RPMI7951 (cell line): ENCODE data around the gene SLAMF7. TPM values are rescaled to one million over a fixed set of nuclear protein-coding genes. Genes with fewer than 3 reads are reported as not detected.

Experiments
- DNase-seq: peaks from one replicate; pipeline ENCODE4 v3.0.0-alpha.2; 2012; ENCODE audit warnings: low read depth
- total RNA-seq: library from RNA; depleted of rRNA; stranded (reverse); fragments of >200 nt; shearing (Covaris generic); gene quantifications from 2 replicates; pipeline ENCODE4 v1.2.3, GENCODE V29; 2014; rRNA removed

Gene SLAMF7
- total RNA-seq, 1 experiment from 2014 or later: not detected

- no peak for DNase-seq
Measured at GRCh38 chr1:160800645-160801408, 61.8 kb downstream of the SLAMF7 start.

- DNase-seq: no peak
Measured at GRCh38 chr1:160801836-160802580, 63.0 kb downstream of the SLAMF7 start.

Other genes with a start within 250 kb of the SLAMF7 start
- gene SLAMF6, start 216.0 kb upstream of the SLAMF7 start, total RNA-seq: not detected in 2 replicates
- not detected in 2 replicates for gene CD84, start 159.8 kb upstream of the SLAMF7 start, total RNA-seq
- 0.12 TPM in 1 of 2 replicates, not detected in the other for gene SLAMF1, start 92.2 kb upstream of the SLAMF7 start, total RNA-seq
- not detected in 2 replicates for gene CD48, start 27.4 kb upstream of the SLAMF7 start, total RNA-seq
- gene LY9, start 56.9 kb downstream of the SLAMF7 start, total RNA-seq: not detected in 2 replicates
- not detected in 2 replicates for gene CD244, start 123.6 kb downstream of the SLAMF7 start, total RNA-seq
- gene ITLN1, start 145.9 kb downstream of the SLAMF7 start, total RNA-seq: not detected in 2 replicates
- gene ITLN2, start 215.6 kb downstream of the SLAMF7 start, total RNA-seq: not detected in 2 replicates